Uterus (tissue), 2 donors: ENCODE results near the gene HIVEP1.

Experiments used
- POLR2A ChIP-seq, 2 donors: fragments of 450-650 bp; IDR thresholded peaks; one replicate each; pipeline ENCODE4 v1.6.1; 2016; ENCODE audit warnings: antibody characterized with exemption in 2 of 2, mild to moderate bottlenecking in 1 of 2, moderate library complexity in 1 of 2
- TF ChIP-seq, protein P1 (sequence below), 4 experiments: fragments of 200-600 bp in 2 of 4; fragments of 450-650 bp in 2 of 4; sonication (generic) in 2 of 4; IDR thresholded peaks; one replicate each; pipeline ENCODE4 v1.5.1; 2016 to 2019; ENCODE audit warnings: antibody characterized with exemption in 4 of 4, mild to moderate bottlenecking in 2 of 4, moderate library complexity in 1 of 4

DNA sequence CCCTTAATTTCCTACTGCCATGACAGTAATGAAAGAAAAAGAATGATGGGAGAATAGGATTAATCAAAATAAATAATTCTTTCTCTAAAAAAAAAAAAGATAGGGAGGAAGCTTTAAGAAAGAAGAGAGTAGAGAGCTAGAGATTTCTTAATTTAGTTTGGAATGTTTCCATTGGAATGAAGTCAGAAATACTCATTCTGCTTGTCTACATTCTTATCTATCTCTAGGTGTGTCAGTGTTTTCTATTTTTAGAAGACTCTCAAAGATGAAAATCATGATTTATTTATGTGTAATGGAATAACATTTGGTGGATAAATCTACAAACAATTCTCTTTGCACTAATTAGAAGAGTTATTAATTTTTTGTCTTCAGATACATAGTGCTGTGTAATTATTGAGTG lies 38.0 kb upstream of the HIVEP1 start:
- TF ChIP-seq, protein P1, sequence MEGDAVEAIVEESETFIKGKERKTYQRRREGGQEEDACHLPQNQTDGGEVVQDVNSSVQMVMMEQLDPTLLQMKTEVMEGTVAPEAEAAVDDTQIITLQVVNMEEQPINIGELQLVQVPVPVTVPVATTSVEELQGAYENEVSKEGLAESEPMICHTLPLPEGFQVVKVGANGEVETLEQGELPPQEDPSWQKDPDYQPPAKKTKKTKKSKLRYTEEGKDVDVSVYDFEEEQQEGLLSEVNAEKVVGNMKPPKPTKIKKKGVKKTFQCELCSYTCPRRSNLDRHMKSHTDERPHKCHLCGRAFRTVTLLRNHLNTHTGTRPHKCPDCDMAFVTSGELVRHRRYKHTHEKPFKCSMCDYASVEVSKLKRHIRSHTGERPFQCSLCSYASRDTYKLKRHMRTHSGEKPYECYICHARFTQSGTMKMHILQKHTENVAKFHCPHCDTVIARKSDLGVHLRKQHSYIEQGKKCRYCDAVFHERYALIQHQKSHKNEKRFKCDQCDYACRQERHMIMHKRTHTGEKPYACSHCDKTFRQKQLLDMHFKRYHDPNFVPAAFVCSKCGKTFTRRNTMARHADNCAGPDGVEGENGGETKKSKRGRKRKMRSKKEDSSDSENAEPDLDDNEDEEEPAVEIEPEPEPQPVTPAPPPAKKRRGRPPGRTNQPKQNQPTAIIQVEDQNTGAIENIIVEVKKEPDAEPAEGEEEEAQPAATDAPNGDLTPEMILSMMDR (IDR thresholded peaks at IDR 0.05), result no peak
- TF ChIP-seq POLR2A (IDR thresholded peaks at IDR 0.05), result no peak
